ENCODE results near the gene MACROD1. TPM values are rescaled to one million over a fixed set of nuclear protein-coding genes. Genes with fewer than 3 reads are reported as not detected.

The MACROD1 gene
- 16.1 and 21.0 TPM in 2 replicates for total RNA-seq

GRCh38 chr11:64165842-64166635, at the start of gene MACROD1:
MACROD1 (minus strand) TSS chr11:64166113; CDS start chr11:64165994, 119 bp downstream.

GRCh38 chr11:64206457-64207255, 40.7 kb upstream of the MACROD1 start, which contains the start of gene FERMT3:
FERMT3 (plus strand) TSS chr11:64206721; CDS start chr11:64207365, 644 bp downstream.

GRCh38 chr11:64185693-64186491, 20.0 kb upstream of the MACROD1 start, which contains the start of gene STIP1:
STIP1 (plus strand) TSS chr11:64186171; CDS start chr11:64186262, 91 bp downstream.

GRCh38 chr11:64035576-64035975, 130.3 kb downstream of the MACROD1 start, which contains the start of gene FLRT1:
FLRT1 (plus strand) TSS chr11:64035931; CDS start chr11:64116268, 80,337 bp downstream.

GRCh38 chr11:63986156-63986931, 179.6 kb downstream of the MACROD1 start, which contains the start of gene OTUB1:
OTUB1 (plus strand) TSS chr11:63986438; CDS start chr11:63986457, 19 bp downstream.

GRCh38 chr11:63974259-63975143, 191.4 kb downstream of the MACROD1 start, which contains the start of gene COX8A:
COX8A (plus strand) TSS chr11:63974620; CDS start chr11:63974681, 61 bp downstream.

Small RNAs within 50 kb of the gene (small RNA-seq; reads per million reads assigned to genes)
- not detected for gene RNU6-45P

Other genes with a start within 250 kb of the MACROD1 start
- 1.6 and 2.1 TPM in 2 replicates for gene RCOR2, start 248.9 kb downstream of the MACROD1 start, total RNA-seq
- gene NAA40, start 227.1 kb downstream of the MACROD1 start, total RNA-seq: 16.2 and 17.7 TPM in 2 replicates
- 162 and 285 TPM in 2 replicates for gene COX8A, start 191.5 kb downstream of the MACROD1 start, total RNA-seq
- gene OTUB1, start 179.7 kb downstream of the MACROD1 start, total RNA-seq: 34.4 and 35.7 TPM in 2 replicates
- under 0.01 and 0.32 TPM in 2 replicates for gene FLRT1, start 130.2 kb downstream of the MACROD1 start, total RNA-seq
- gene STIP1, start 20.1 kb upstream of the MACROD1 start, total RNA-seq: 110 and 125 TPM in 2 replicates
- gene FERMT3, start 40.6 kb upstream of the MACROD1 start, total RNA-seq: 1.1 and 1.9 TPM in 2 replicates
- 18.8 and 38.6 TPM in 2 replicates for gene TRPT1, start 60.1 kb upstream of the MACROD1 start, total RNA-seq
- gene NUDT22, start 60.2 kb upstream of the MACROD1 start, total RNA-seq: 40.2 and 49.3 TPM in 2 replicates
- gene DNAJC4, start 64.4 kb upstream of the MACROD1 start, total RNA-seq: 8.0 and 8.5 TPM in 2 replicates
- gene VEGFB, start 68.5 kb upstream of the MACROD1 start, total RNA-seq: 20.6 and 24.8 TPM in 2 replicates
- 21.1 and 29.4 TPM in 2 replicates for gene FKBP2, start 75.0 kb upstream of the MACROD1 start, total RNA-seq
- gene PPP1R14B, start 80.8 kb upstream of the MACROD1 start, total RNA-seq: 102 and 129 TPM in 2 replicates
- gene PLCB3, start 85.4 kb upstream of the MACROD1 start, total RNA-seq: 60.6 and 68.5 TPM in 2 replicates
- 64.0 and 66.5 TPM in 2 replicates for gene BAD, start 118.6 kb upstream of the MACROD1 start, total RNA-seq
- 11.1 and 13.5 TPM in 2 replicates for gene GPR137, start 119.7 kb upstream of the MACROD1 start, total RNA-seq
- 0.12 TPM in 1 of 2 replicates, not detected in the other for gene KCNK4, start 125.2 kb upstream of the MACROD1 start, total RNA-seq
- gene CATSPERZ, start 134.2 kb upstream of the MACROD1 start, total RNA-seq: not detected in 2 replicates
- 22.6 and 30.2 TPM in 2 replicates for gene ESRRA, start 139.4 kb upstream of the MACROD1 start, total RNA-seq
- gene TRMT112, start 151.4 kb upstream of the MACROD1 start, total RNA-seq: 72.2 and 107 TPM in 2 replicates
- gene PRDX5, start 152.0 kb upstream of the MACROD1 start, total RNA-seq: 151 and 192 TPM in 2 replicates
- 0.16 and 0.36 TPM in 2 replicates for gene CCDC88B, start 174.1 kb upstream of the MACROD1 start, total RNA-seq
- gene RPS6KA4, start 193.0 kb upstream of the MACROD1 start, total RNA-seq: 50.1 and 54.0 TPM in 2 replicates